Astrocyte of the hippocampus (primary cell): ENCODE measurements around the gene HPSE2.

ENCODE experiments used
- DNase-seq: peaks from one replicate; pipeline ENCODE4 v3.0.0; 2011; ENCODE audit warnings: low read depth, low spot score

The HPSE2 gene

DNA sequence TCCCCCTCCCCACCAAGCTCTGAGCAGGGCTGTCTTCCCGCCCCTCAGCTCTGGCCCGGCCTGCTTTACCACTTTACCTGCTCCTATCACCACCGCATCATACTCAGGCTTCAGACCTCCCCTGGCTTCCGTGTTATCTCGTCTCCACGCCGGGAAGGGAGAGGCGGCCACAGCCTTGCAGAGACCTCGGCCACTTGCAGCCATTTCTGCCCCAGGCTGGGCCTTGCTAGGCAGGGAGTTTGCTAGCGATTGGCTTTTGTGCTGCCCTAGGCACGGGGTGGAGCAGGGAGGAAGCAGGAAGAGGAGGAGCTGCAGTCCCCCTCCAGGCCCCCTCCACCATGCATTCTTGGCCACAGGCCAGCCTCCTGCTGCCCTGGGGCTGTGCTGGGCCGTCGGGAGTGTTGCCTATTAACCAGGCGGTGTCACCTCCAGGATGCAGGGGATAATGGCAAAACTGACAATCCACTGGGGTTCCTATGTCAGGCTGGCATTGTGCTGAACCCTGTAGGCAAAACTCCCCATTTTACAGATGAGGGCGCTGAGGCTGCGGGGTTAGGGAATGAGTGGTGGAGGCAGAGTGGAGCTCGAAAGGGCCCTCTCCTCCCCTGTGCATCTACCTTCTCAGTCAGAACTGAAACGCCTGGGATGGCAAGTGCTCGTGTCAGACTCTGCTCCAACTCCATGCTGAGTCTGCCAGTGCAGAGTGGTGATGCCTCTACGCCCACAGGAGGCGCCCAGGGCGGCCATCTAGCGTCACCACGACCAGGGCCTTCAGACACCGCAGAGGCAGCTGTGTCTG, 820.5 kb downstream of the HPSE2 start, which contains the start of gene PYROXD2:
TSS of gene PYROXD2 (minus strand) at position 251 of the 799 bp plus-strand sequence. CDS start at position 204, 47 bp downstream.
- peak; percentile 97 for DNase-seq

DNA sequence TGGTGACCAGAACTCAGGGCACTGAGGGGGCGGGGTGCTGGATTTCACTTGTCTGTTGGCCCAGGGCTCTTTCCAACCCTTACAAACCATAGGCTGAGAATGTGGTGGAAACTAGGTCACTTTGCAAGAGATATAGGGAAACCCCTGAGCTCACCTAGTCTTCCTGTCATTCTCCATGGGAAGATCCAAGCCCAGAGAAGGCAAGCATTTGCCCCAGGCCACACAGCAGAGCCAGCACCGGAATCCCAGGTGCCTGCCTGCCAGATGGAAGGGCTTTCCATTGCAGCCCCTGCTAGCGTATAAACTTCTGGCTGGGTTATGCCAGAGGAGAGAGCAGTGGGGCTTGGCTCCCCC, 821.1 kb downstream of the HPSE2 start:
- DNase-seq = no peak

DNA sequence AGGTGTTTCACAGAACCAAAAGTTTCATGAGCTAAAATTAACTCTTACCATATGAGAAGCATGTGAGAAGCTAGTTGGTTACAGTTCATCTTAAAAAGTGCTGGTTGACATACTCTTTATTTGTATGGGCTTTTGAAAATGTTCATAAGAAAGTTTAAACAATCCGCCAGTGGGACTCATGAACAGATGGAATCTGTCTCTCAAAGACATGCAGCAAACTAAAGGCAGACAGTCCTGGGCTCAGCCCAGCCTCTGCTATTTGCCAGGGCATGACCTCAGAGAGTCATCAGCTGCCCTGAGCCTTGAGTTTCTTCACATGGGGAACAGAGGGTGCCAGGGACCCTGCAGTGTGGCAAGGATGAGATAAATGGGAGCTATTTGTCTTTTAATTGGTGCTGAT, 823.9 kb downstream of the HPSE2 start:
- no peak for DNase-seq

DNA sequence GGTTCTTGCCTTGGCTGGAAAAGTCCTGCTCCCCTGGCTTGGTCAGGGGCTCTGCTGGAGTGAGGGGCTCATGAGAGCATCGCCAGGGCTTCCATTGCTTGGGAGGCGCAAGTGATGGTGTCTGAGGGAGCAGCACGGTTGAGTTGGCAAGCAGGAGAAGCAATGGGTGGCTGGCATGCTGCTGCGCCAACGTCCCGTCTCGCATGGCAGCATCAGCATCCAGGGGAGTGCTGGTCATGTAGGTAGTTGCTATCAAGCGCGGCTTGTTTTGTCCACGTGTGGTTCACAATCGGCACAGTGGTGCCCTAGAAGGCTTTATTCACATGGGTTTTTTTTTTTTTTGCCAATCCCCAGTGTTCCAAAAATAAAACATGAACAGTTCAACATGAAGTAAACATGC, 824.5 kb downstream of the HPSE2 start:
- DNase-seq = no peak

DNA sequence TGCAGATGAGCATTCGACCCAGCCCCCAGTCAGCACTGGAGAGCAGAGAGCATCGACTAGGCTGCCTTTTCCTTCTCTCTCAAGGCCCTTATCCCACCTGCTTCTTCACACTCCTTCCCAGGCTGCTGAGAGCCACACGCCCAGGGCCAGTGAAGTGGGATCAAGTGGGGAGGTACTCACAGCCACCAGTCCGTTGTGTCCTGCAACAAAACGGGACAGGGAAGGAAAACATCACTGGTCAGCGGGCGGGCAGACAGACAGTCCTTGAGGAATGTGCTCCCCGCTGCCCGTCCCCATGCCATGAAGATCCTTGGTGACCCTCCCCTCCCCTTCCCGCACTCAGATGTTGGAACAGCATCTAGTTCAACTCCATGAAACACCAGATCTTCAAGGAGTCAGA, 824.9 kb downstream of the HPSE2 start:
- DNase-seq = no peak

GRCh38 chr10:98410135-98410743, 825.4 kb downstream of the HPSE2 start:
- no peak for DNase-seq

DNA sequence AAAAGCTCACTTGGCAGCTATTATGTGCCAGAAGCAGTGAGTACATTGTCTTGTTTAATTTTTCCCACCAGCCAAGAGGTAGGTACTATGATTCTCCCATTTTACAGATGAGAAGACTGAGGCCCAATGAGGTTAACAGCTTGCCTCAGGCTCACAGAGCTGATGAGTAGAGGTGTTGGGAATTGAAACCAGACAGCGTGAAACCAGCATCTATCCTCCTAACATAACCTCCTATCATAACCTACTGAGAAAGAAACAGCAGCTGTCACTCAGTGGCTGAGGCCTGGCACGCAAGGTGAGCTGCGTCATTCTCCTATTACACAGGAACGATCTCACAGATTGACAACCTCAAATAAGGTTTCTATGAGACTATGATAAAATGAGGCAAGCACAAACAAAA, 826.9 kb downstream of the HPSE2 start:
- no peak for DNase-seq

DNA sequence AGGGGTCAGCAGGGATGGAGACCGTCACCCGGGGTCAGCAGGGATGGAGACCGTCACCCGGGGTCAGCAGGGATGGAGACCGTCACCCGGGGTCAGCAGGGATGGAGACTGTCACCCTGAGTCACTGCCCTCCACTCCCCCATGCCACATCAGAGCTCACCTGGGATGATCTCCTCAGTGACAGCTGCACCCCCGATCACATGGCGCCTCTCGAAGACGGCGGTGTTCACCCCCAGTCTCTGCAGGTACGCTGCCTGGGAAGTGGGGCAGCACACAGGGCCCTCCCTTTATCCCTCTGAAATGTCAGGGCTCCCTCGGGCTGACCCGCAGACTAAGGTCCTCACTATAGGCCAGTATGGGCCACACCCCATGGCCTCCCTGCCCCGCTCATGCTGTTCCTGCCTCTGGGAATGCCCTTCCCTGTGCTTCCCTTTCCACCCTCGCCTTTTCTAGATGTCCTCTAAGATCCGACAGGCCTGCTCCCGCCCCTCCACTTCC, 827.9 kb downstream of the HPSE2 start:
- DNase-seq = no peak
